ENCODE data around the gene ANKHD1. TPM values are rescaled to one million over a fixed set of nuclear protein-coding genes. Genes with fewer than 3 reads are reported as not detected.

The ANKHD1 gene
- total and polyA plus RNA-seq, 10 donors, result 30.5 to 235 (median 157) TPM

- intact Hi-C loops (cut with DNase I; ENCODE audit: low total_unique reads), result no loop called here
- Histone ChIP-seq H3K27ac (peak overlapping the region in 5 of 8 donors; percentile 37 to 95 (median 65)), H3K27me3 (replicated peaks in 1 of 7) (no peaks in the 10 kb centered on the region), H3K4me3 (peak overlapping the region in 1 of 8 donors; percentile 2), H3K36me3 (peaks cover 0 to 51% (median 32%) of the 10 kb centered on the region in 6 donors), H3K4me1 (peaks cover 28 to 79% (median 64%) of the 10 kb centered on the region in 6 donors), H3K9me3 (no peaks in the 10 kb centered on the region)
- 22 to 45% (median 30%) methylated on average over 2 of the region's 2 CpGs for WGBS, 5 donors
- no peak for DNase-seq
- TF ChIP-seq POLR2AphosphoS5 (IDR thresholded peaks at IDR 0.05) (no peak), POLR2A (IDR thresholded peaks at IDR 0.05) (no peak), CTCF (IDR thresholded peaks at IDR 0.05 in 8 of 11, conservative IDR thresholded peaks at IDR 0.05 in 3 of 11) (no peak)
Observed at GRCh38 chr5:140553657-140554056, 152.0 kb downstream of the ANKHD1 start.

GRCh38 chr5:140554454-140554853, 152.8 kb downstream of the ANKHD1 start:
- no peak for TF ChIP-seq POLR2AphosphoS5 (IDR thresholded peaks at IDR 0.05)
- no peak for TF ChIP-seq CTCF (IDR thresholded peaks at IDR 0.05 in 8 of 11, conservative IDR thresholded peaks at IDR 0.05 in 3 of 11)
- no peak for TF ChIP-seq POLR2A (IDR thresholded peaks at IDR 0.05)
- peak overlapping the region in 5 of 8 donors; percentile 39 to 95 (median 65) for H3K27ac ChIP-seq
- H3K27me3 ChIP-seq (replicated peaks in 1 of 7), result no peaks in the 10 kb centered on the region
- no peaks in the 10 kb centered on the region for H3K9me3 ChIP-seq
- no peak overlapping the region for H3K4me3 ChIP-seq
- intact Hi-C loops (cut with DNase I; ENCODE audit: low total_unique reads), result no loop called here
- no peak for DNase-seq
- 55 to 83% (median 61%) methylated on average over 2 of the region's 2 CpGs for WGBS, 5 donors
- H3K4me1 ChIP-seq, result peaks cover 21 to 71% (median 57%) of the 10 kb centered on the region in 6 donors
- peaks cover 0 to 46% (median 31%) of the 10 kb centered on the region in 6 donors for H3K36me3 ChIP-seq

GRCh38 chr5:140555747-140556312, 154.2 kb downstream of the ANKHD1 start:
- TF ChIP-seq CTCF (IDR thresholded peaks at IDR 0.05 in 8 of 11, conservative IDR thresholded peaks at IDR 0.05 in 3 of 11), result no peak
- TF ChIP-seq POLR2AphosphoS5 (IDR thresholded peaks at IDR 0.05), result no peak
- no peak for TF ChIP-seq POLR2A (IDR thresholded peaks at IDR 0.05)
- H3K4me3 ChIP-seq, result peak overlapping the region in 7 of 8 donors; percentile 62 to 90 (median 70)
- no peaks in the 10 kb centered on the region for H3K27me3 ChIP-seq (replicated peaks in 1 of 7)
- H3K9me3 ChIP-seq, result no peaks in the 10 kb centered on the region
- no peak for DNase-seq
- intact Hi-C loops (cut with DNase I; ENCODE audit: low total_unique reads), result no loop called here
- H3K4me1 ChIP-seq, result peaks cover 17 to 60% (median 47%) of the 10 kb centered on the region in 6 donors
- H3K27ac ChIP-seq, result peak overlapping the region in 6 of 8 donors; percentile 29 to 95 (median 91)
- WGBS, 5 donors, result 73 to 91% (median 88%) methylated on average over 1 of the region's 1 CpG
- H3K36me3 ChIP-seq, result peaks cover 0 to 46% (median 18%) of the 10 kb centered on the region in 6 donors

- Histone ChIP-seq H3K27me3 (replicated peaks in 1 of 7) (no peaks in the 10 kb centered on the region), H3K36me3 (peaks cover 0 to 46% (median 12%) of the 10 kb centered on the region in 6 donors), H3K27ac (peak overlapping the region; percentile 73 to 95 (median 91)), H3K4me1 (peaks cover 17 to 61% (median 47%) of the 10 kb centered on the region in 6 donors), H3K9me3 (no peaks in the 10 kb centered on the region), H3K4me3 (peak overlapping the region; percentile 53 to 90 (median 70))
- TF ChIP-seq POLR2A (IDR thresholded peaks at IDR 0.05), result no peak
- TF ChIP-seq POLR2AphosphoS5 (IDR thresholded peaks at IDR 0.05), result no peak
- no peak for TF ChIP-seq CTCF (IDR thresholded peaks at IDR 0.05 in 8 of 11, conservative IDR thresholded peaks at IDR 0.05 in 3 of 11)
- no peak for DNase-seq
- WGBS, 5 donors, result 1 to 9% (median 6%) methylated on average over 6 of the region's 6 CpGs
- intact Hi-C loops (cut with DNase I; ENCODE audit: low total_unique reads), result no loop called here
Observed at GRCh38 chr5:140556438-140556837, 154.8 kb downstream of the ANKHD1 start.
